Activated T-helper 2 cell treated with anti-CD3 and anti-CD28 coated beads, Interferon-gamma antibody, Interleukin-2, Interleukin-4, amounts not matched to agents 10 μg/mL and 5 μg/mL and 100 μg/mL, durations not matched to agents 14 hours and 24 hours and 36 hours (primary cell): ENCODE data around the gene MAML1. TPM values are rescaled to one million over a fixed set of nuclear protein-coding genes. Genes with fewer than 3 reads are reported as not detected.

Experiments used
- DNase-seq: peaks from one replicate; pipeline ENCODE4 v3.0.0; 2021; ENCODE audit warnings: low spot score
- H3K27ac Mint-ChIP-seq: one replicate; pipeline ENCODE4 v1.8.0; 2021; ENCODE audit warnings: mixed read lengths
- H3K27me3 Mint-ChIP-seq: one replicate; pipeline ENCODE4 v1.8.0; 2021; ENCODE audit warnings: low read depth, mixed read lengths
- H3K36me3 Mint-ChIP-seq: one replicate; pipeline ENCODE4 v1.8.0; 2021; ENCODE audit warnings: low read depth, mixed read lengths
- H3K4me1 Mint-ChIP-seq: one replicate; pipeline ENCODE4 v1.8.0; 2021; ENCODE audit warnings: low read depth, mixed read lengths
- H3K4me3 Mint-ChIP-seq: one replicate; pipeline ENCODE4 v1.8.0; 2021; ENCODE audit warnings: low read depth, mild to moderate bottlenecking, moderate library complexity, mixed read lengths
- H3K9me3 Mint-ChIP-seq: one replicate; pipeline ENCODE4 v1.8.0; 2021; ENCODE audit warnings: mixed read lengths
- intact Hi-C: fragments of 100-400 bp; cut with micrococcal nuclease; formaldehyde crosslinking; loops from one replicate; pipeline ENCODE4 v1.15.1; 2023
- total RNA-seq: library from RNA; stranded (reverse); gene quantifications from 2 replicates; pipeline ENCODE4 v1.2.3, GENCODE V29; 2022

Gene MAML1
- total RNA-seq, 1 donor from 2014 or later: 38.1 TPM

DNA sequence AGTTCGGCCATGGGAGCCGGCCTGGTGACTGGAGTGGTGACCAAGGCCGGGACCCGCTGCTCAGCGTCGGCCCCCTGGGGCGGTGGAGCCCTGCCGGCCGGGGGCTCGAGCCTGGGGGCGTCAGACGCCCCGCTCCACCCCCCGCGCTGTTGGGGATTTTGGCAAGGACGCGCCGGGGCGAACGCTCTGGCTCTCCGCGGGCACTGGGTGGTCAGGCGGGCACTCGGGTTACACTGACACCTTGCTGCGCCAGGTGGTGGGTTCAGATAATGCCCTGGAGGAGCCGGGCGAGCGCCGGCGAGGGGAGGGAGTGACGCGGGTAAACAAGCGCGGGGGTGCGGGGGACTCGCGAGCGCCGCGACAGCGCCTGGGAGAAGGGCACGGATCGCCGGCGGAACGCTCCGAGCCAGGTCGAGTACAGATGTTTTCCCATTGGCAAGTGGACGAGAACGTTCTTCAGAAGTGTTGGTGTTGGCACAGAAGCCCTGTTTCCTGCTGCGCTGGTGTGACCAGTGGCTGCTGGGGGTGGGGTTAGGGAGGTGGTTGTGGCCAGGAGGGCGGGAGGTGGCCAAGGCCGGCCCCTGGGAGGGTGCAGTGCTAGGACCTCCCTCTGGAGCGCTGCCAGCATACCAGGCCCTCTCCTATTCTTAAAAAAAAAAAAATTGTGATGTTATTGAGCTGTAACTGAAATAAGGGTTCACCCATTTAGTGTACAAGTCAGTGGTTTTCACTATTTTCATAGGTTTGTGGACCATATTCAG is 88.9 kb downstream of the MAML1 start:
- intact Hi-C loops: loop anchor here (1.0 to 10.0 kb wide), 5 partner anchors 15 to 267 kb away; partner anchors contain the start of genes HNRNPH1, MRNIP and RUFY1
- no peaks in the 10 kb centered on the region for H3K9me3 Mint-ChIP-seq
- H3K4me3 Mint-ChIP-seq: peak overlapping the region; percentile 91
- peaks cover 30% of the 10 kb centered on the region for H3K4me1 Mint-ChIP-seq
- peak; percentile 83 for DNase-seq
- peak overlapping the region; percentile 93 for H3K27ac Mint-ChIP-seq
- peaks cover 45% of the 10 kb centered on the region for H3K36me3 Mint-ChIP-seq
- H3K27me3 Mint-ChIP-seq: no peaks in the 10 kb centered on the region

DNA sequence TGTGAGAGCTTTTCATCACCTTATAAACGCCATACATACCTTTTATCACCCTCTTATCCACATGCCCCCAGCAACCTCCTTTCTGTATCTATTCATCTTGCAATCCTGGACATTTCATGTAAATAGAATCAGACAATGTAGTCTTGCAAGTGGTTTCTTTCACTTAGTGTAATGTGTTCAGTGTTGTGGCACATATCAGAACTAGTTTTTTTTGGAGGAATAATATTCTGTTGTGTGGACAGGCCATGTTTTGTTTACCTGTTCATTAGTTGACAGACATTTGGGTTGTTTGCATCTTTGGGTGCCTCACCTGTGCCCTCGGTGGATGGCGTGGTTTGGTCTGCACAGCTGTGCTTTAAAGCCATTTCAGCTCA is 89.4 kb downstream of the MAML1 start:
- Mint-ChIP-seq H3K4me3 (peak overlapping the region; percentile 91), H3K36me3 (peaks cover 50% of the 10 kb centered on the region), H3K27ac (peak overlapping the region; percentile 93), H3K9me3 (no peaks in the 10 kb centered on the region), H3K27me3 (no peaks in the 10 kb centered on the region), H3K4me1 (peaks cover 32% of the 10 kb centered on the region)
- intact Hi-C loops: loop anchor here (5.0 to 10.0 kb wide), 3 partner anchors 35 to 267 kb away; partner anchors contain the start of genes HNRNPH1, MRNIP and RUFY1
- no peak for DNase-seq

DNA sequence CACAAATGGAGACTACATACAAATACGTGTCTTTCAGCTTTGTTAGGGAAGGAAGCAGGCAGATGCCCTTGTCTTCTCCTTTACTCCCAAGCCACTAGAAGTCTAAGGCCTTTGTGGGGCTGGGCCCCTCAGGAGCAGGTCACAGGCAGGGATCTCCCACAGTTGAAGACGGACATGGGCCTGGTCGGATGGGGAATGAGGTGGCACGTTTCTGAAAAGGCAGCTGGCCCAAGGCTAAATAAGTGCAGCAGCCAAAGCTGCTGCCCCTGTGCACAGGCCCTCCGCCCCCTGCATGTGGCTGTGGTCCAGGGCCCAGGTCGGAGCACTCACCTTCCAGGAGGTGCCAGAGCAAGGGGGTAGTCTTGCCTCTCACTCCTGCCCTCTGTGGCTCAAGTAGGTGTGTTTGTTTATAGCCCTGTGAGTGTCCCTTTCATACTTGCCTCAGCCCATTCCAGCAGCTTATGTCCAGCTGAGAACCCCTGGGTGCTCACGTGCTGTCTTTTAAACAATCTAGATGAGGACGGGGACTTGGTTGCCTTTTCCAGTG is 89.9 kb downstream of the MAML1 start:
- intact Hi-C loops: loop anchor here (5.0 to 10.0 kb wide), 3 partner anchors 35 to 268 kb away; partner anchors contain the start of genes HNRNPH1, MRNIP and RUFY1
- Mint-ChIP-seq H3K4me1 (peaks cover 34% of the 10 kb centered on the region), H3K27ac (peak overlapping the region; percentile 93), H3K36me3 (peaks cover 55% of the 10 kb centered on the region), H3K27me3 (no peaks in the 10 kb centered on the region), H3K4me3 (peak overlapping the region; percentile 91), H3K9me3 (no peaks in the 10 kb centered on the region)
- DNase-seq: no peak

DNA sequence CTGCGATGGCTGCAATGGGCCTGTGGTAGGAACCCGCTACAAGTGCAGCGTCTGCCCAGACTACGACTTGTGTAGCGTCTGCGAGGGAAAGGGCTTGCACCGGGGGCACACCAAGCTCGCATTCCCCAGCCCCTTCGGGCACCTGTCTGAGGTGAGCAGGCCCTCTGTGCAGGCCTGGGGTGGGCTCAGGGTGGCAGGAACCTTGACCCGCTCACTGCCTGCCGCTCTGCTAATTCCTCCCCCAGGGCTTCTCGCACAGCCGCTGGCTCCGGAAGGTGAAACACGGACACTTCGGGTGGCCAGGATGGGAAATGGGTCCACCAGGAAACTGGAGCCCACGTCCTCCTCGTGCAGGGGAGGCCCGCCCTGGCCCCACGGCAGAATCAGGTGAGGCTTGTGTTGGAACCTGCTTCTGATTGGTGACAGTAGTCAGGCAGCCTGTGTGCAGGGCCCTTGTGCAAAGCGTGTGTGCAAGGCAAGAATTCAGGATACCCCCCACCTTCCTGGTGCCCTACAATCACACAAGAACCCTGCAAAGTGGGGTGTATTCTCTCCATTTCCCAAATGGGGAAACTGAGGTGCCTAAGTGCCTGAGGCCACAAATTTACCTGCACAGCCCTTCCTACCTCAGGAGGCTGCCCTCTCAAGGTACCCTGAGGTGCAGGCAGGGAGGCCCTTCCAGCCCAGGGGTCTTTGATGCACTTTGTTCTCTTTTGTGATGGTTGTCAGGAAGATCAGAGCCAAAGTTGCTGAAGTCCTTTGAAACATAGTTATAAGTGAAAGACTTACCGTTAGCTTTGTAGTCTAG is 91.5 kb downstream of the MAML1 start:
- no peak for DNase-seq
- Mint-ChIP-seq H3K27me3 (no peaks in the 10 kb centered on the region), H3K27ac (no peak overlapping the region), H3K36me3 (peaks cover 71% of the 10 kb centered on the region), H3K4me1 (peaks cover 36% of the 10 kb centered on the region), H3K9me3 (no peaks in the 10 kb centered on the region), H3K4me3 (no peak overlapping the region)
- intact Hi-C loops: loop anchor here (5.0 to 10.0 kb wide), 3 partner anchors 33 to 269 kb away; partner anchors contain the start of genes HNRNPH1, MRNIP and RUFY1

DNA sequence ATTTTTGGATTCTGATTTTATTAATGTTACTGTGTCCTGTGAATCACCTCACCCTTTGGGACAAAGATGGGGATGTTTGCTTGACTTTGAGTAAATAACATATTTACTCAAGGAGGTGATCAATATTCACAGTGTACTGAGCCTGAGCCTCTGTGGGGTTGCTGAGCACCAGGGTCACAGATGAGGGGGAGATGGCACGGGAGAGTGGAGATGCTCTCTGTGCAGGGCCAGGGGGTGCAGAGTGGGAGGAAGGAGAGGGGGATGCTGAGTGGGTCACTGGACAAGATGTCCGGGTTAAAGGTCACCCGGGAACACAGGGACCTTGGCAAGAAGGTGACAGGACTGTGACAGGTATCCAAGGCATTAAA is 92.1 kb downstream of the MAML1 start:
- intact Hi-C loops: loop anchor here (5.0 to 10.0 kb wide), 3 partner anchors 33 to 270 kb away; partner anchors contain the start of genes HNRNPH1, MRNIP and RUFY1
- no peak for DNase-seq

DNA sequence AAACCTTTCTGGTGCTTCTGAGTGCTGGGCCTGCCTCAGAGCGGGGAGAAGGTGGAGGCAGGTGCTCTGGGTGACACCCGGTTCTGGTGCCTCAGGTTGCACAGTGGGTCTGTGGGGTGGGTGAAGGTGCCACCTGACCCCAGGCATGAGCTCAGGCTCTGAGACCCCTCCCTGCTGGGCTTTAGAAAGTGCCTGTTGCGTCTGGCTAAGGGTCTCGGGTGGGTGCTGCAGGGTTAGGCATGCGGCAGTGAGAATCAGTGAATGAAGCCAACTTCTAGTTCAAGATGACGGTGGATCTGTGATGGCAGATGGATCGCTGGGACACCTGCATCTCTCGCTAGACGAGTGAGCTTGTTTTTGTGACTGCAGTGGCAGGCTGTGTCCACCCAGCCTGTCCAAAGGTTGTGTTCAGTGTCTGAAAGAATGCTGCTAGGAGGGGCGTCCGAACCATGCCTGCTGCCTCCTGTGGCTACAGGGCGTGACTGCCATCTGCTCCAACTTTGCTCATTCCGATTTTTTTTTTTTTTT is 93.1 kb downstream of the MAML1 start:
- Mint-ChIP-seq H3K36me3 (peaks cover 86% of the 10 kb centered on the region), H3K27ac (no peak overlapping the region), H3K4me1 (peaks cover 30% of the 10 kb centered on the region), H3K9me3 (no peaks in the 10 kb centered on the region), H3K27me3 (no peaks in the 10 kb centered on the region), H3K4me3 (no peak overlapping the region)
- intact Hi-C loops: loop anchor here (10.0 kb wide), 1 partner anchor 271 kb away; the partner anchor contains the start of gene RUFY1
- no peak for DNase-seq

More for the DNA sequence above, 92.1 kb downstream of the MAML1 start:
- H3K4me1 Mint-ChIP-seq: peaks cover 35% of the 10 kb centered on the region
- H3K27ac Mint-ChIP-seq: no peak overlapping the region
- H3K9me3 Mint-ChIP-seq: no peaks in the 10 kb centered on the region
- H3K4me3 Mint-ChIP-seq: no peak overlapping the region
- peaks cover 77% of the 10 kb centered on the region for H3K36me3 Mint-ChIP-seq
- no peaks in the 10 kb centered on the region for H3K27me3 Mint-ChIP-seq

Other genes starting within 250 kb of the MAML1 start
- 40.2 and 42.0 TPM in 2 replicates for gene RUFY1, start 182.3 kb upstream of the MAML1 start, total RNA-seq
- gene HNRNPH1, start 109.2 kb upstream of the MAML1 start, total RNA-seq: 1,015 and 1,039 TPM in 2 replicates
- gene CBY3, start 51.8 kb upstream of the MAML1 start, total RNA-seq: 0.39 and 0.51 TPM in 2 replicates
- 603 and 609 TPM in 2 replicates for gene CANX, start 33.9 kb upstream of the MAML1 start, total RNA-seq
- gene LTC4S, start 61.2 kb downstream of the MAML1 start, total RNA-seq: 0.62 and 3.2 TPM in 2 replicates
- gene MGAT4B, start 74.0 kb downstream of the MAML1 start, total RNA-seq: 135 and 139 TPM in 2 replicates
- 194 TPM in 2 replicates for gene SQSTM1, start 88.1 kb downstream of the MAML1 start, total RNA-seq
- gene MRNIP, start 126.0 kb downstream of the MAML1 start, total RNA-seq: 24.4 and 30.1 TPM in 2 replicates
- 124 and 125 TPM in 2 replicates for gene TBC1D9B, start 175.1 kb downstream of the MAML1 start, total RNA-seq